ENCODE data around the gene IGLON5. TPM values are rescaled to one million over a fixed set of nuclear protein-coding genes. Genes with fewer than 3 reads are reported as not detected.

IGLON5 gene
- total RNA-seq, 2 donors from 2014 or later, result 0.59 TPM; not detected in 1

DNA sequence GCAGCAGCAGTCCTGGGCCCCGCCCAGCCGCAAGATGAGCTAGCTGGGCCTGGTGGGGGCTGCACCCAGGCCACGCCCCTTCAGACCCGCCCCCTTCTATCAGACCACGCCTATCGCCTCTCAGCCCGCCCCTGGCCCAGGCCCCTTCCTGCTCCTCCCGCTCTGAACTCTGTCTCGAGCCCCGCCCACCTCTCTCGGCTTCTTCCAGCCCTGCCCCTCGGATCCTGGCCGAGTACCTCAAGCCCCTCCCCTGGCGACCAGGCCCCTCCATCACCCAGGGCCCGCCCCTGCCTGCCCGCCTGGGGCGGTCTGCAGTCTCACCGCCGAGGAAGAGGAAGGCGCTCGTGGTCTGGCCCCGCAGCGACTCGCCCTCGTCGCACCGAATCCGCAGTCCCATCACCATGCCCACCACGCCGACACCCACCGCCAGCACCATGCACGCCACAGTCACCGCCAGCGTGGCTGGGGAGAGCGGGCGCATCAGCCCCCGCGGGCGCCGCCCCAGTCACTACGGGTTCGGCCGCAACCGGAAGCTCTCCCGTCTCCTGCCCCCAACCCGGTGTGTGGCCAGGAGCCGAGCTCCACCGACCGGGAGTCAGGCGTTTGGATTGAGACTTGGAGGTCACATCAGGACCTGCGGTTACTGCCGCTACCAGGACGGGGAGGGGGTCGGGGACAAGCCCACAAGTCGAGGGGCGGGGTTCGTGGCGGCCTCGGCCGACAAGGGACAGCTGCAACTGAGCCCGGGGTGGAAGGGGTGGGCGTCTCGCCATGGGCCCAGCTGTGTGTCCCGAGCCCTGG lies 56.3 kb downstream of the IGLON5 start:
- Mint-ChIP-seq H3K9me3 (no peaks in the 10 kb centered on the region), H3K27me3 (no peaks in the 10 kb centered on the region), H3K27ac (peak overlapping the region; percentile 87 to 93), H3K4me1 (ENCODE audit: low read depth in 2 of 2) (peaks cover 59 to 62% of the 10 kb centered on the region in 2 donors), H3K36me3 (peaks cover 17% of the 10 kb centered on the region), H3K4me3 (peak overlapping the region; percentile 100)
- DNase-seq (ENCODE audit: low spot score) (peak; percentile 99), ATAC-seq (peak; percentile 88 to 91)

- no peak for DNase-seq (ENCODE audit: low spot score)
- Mint-ChIP-seq H3K4me1 (ENCODE audit: low read depth in 2 of 2) (peaks cover 60 to 63% of the 10 kb centered on the region in 2 donors), H3K9me3 (no peaks in the 10 kb centered on the region), H3K36me3 (peaks cover 17% of the 10 kb centered on the region), H3K4me3 (peak within 1 kb of the TSS; percentile 100), H3K27ac (peak within 1 kb of the TSS; percentile 87 to 93), H3K27me3 (no peaks in the 10 kb centered on the region)
- no peak for ATAC-seq
These were observed 57.2 kb downstream of the IGLON5 start, which contains the start of gene CLDND2 for GRCh38 chr19:51368366-51369282. CLDND2 (minus strand) TSS chr19:51369003; CDS start chr19:51368577, 426 bp downstream.

DNA sequence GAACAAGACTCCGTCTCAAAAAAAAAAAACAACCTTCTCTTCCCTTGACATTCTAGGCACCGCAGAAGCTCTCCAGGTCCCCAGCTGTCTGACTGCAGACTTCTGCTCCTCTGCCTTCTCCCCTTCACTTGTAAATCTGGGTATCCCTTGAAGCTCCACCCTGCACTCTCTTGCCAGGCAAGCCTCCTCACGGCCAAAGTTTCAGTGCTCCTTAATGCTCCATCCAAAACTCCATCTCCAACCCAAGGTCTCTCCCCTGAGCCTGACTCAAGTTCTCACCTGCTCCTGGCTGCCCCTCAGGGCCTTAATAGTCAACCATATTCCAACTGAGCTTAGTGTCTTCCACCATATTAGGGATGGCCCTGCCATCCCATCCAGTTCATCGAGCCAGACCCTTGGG lies 58.8 kb downstream of the IGLON5 start:
- ATAC-seq (no peak), DNase-seq (ENCODE audit: low spot score) (no peak)
- Mint-ChIP-seq H3K9me3 (no peaks in the 10 kb centered on the region), H3K4me1 (ENCODE audit: low read depth in 2 of 2) (peaks cover 62 to 67% of the 10 kb centered on the region in 2 donors), H3K27me3 (no peaks in the 10 kb centered on the region), H3K27ac (peak overlapping the region; percentile 87 to 93), H3K36me3 (peaks cover 17% of the 10 kb centered on the region), H3K4me3 (peak overlapping the region; percentile 100)

- Mint-ChIP-seq H3K9me3 (no peaks in the 10 kb centered on the region), H3K4me3 (peak overlapping the region; percentile 100), H3K27ac (peak overlapping the region; percentile 87 to 93), H3K4me1 (ENCODE audit: low read depth in 2 of 2) (peaks cover 63 to 67% of the 10 kb centered on the region in 2 donors), H3K27me3 (no peaks in the 10 kb centered on the region), H3K36me3 (peaks cover 17% of the 10 kb centered on the region)
- ATAC-seq (no peak), DNase-seq (ENCODE audit: low spot score) (no peak)
These were observed 59.8 kb downstream of the IGLON5 start for GRCh38 chr19:51371186-51371690.

DNA sequence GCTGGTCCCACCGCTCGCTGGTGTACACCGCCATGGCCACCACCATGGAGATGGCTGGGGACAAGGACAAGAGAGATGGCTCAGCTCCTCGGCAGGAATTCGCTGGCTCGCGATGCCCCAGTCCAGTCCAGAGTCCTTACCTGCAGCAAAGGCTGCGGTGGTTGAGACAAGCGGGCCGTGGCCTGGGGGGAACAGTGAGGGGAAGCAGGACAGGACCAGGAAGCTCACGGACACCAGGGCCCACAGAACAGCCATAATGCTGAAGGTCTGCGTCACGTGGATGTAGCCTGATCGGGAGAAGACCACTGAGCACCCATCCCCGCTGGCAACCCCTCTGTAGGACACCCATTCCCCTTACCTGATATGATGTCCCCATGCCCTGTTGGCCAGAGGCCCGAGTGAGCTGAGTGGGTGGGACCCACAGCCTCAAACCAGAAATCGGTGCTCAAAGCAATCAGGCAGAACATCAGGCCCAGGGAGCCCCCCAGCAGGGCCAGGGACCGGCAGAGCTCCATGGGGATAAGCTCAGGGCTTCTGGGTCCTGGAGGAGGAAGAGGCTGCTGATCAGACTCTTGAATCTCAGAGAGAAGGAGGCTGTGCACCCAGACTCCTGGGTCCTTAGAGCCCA lies 60.7 kb downstream of the IGLON5 start:
- ATAC-seq, result no peak
- Mint-ChIP-seq H3K36me3 (peaks cover 17% of the 10 kb centered on the region), H3K4me3 (peak overlapping the region; percentile 100), H3K4me1 (ENCODE audit: low read depth in 2 of 2) (peaks cover 62 to 67% of the 10 kb centered on the region in 2 donors), H3K27me3 (no peaks in the 10 kb centered on the region), H3K9me3 (no peaks in the 10 kb centered on the region), H3K27ac (peak overlapping the region; percentile 87 to 93)
- no peak for DNase-seq (ENCODE audit: low spot score)

DNA sequence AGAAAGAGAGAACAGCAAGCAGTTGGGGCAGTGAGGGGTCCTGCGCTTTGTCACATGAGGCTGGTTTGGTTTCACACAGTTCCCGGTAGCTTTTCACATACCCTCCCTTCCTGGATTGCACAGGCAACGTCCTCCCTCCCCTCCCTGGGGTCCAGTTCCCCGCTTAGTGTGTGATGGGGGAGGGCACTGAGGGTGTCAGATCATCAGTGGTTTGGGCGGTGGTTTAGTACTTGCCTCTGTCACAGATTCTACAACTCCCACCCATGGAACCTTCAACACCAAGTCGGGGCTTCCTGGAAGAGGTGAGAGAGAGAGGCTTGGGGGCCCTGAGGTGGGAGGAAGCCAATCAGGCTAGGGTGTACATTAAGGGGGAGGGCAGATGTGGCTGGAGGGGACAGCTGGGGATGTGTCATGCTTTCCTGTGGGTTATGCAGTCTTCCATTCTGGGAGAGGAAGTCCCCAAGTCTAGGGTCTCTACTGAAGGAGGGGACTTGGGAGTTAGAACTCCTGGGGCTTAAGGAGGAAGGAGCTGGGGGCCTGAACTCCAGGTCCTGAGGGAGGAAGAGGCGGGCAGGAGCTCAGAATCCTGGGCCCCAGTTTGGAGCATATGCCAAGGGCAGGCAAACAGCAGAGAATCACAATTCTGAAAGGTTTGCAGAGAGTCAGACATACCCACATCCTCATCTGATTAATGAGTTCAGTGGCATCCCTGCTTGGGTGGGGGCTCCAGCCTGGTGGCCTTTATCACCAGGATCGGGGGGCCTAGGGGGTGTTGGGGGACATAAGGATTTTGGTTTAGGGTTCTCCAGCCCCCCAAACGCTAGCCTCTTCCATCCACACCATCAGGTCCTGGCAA lies 61.4 kb downstream of the IGLON5 start, which contains the start of gene NKG7:
NKG7 (minus strand) TSS at position 6 of the 856 bp plus-strand sequence. CDS start 119 bp downstream, outside the sequence.
- ATAC-seq, result peak; percentile 87
- no peaks in the 10 kb centered on the region for H3K27me3 Mint-ChIP-seq
- peak; percentile 97 for DNase-seq (ENCODE audit: low spot score)
- H3K9me3 Mint-ChIP-seq, result no peaks in the 10 kb centered on the region
- peaks cover 55 to 67% of the 10 kb centered on the region in 2 donors for H3K4me1 Mint-ChIP-seq (ENCODE audit: low read depth in 2 of 2)
- H3K36me3 Mint-ChIP-seq, result peaks cover 17% of the 10 kb centered on the region
- H3K4me3 Mint-ChIP-seq, result peak within 1 kb of the TSS; percentile 100
- peak within 1 kb of the TSS; percentile 87 to 93 for H3K27ac Mint-ChIP-seq

DNA sequence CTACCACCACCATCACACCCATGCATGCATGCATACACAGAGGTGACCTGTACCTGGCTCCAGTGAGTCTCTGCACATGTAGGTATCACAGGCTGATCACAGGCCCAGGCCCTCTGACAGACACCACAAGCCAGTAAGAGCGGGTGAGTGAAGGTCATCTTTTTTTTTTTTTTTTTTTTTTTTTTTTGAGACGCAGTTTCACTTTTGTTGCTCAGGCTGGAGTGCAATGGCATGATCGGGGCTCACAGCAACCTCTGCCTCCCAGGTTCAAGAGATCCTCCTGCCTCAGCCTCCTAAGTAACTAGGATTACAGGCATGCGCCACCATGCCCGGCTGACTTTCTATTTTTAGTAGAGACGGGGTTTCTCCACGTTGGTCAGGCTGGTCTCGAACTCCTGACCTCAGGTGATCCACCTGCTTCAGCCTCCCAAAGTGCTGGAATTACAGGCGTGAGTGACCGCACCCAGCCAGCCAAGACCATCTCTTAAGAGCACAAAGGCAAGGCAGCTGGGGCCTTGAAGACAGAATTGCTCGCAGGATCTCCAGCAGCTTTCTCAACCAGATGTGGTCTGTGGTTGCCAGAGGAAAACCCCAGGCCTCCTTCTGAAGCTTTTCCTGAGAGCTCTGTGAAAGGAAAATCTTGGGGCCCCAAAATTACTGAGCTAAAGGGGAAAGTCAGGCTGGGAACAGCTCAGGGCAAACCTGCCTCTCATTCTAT lies 64.2 kb downstream of the IGLON5 start:
- Mint-ChIP-seq H3K36me3 (peaks cover 8% of the 10 kb centered on the region), H3K9me3 (no peaks in the 10 kb centered on the region), H3K27ac (peak overlapping the region; percentile 87 to 93), H3K4me1 (ENCODE audit: low read depth in 2 of 2) (peaks cover 59 to 66% of the 10 kb centered on the region in 2 donors), H3K4me3 (peak overlapping the region; percentile 100), H3K27me3 (no peaks in the 10 kb centered on the region)
- peak; percentile 13 to 43 for ATAC-seq
- peak; percentile 91 for DNase-seq (ENCODE audit: low spot score)

DNA sequence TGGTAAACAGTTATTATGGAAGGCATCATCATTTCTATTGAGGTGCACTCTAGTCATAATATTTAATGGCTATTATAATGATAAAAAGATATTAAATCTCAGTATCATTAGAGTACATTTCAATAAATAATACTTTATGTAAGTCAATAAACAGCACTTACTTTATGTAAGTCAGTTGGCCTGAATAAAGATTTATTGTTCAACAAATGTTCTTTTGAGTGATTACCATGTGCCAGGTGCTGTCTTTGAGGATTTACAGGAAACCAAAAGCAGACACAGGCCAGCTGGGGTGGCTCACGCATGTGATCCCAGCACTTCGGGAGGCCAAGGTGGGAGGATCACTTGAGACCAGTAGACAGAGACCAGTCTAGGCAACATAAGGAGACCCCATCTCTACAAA lies 66.0 kb downstream of the IGLON5 start:
- Mint-ChIP-seq H3K4me1 (ENCODE audit: low read depth in 2 of 2) (peaks cover 62 to 65% of the 10 kb centered on the region in 2 donors), H3K27ac (no peak overlapping the region), H3K27me3 (no peaks in the 10 kb centered on the region), H3K4me3 (no peak overlapping the region), H3K36me3 (no peaks in the 10 kb centered on the region), H3K9me3 (no peaks in the 10 kb centered on the region)
- no peak for ATAC-seq
- DNase-seq (ENCODE audit: low spot score), result no peak

DNA sequence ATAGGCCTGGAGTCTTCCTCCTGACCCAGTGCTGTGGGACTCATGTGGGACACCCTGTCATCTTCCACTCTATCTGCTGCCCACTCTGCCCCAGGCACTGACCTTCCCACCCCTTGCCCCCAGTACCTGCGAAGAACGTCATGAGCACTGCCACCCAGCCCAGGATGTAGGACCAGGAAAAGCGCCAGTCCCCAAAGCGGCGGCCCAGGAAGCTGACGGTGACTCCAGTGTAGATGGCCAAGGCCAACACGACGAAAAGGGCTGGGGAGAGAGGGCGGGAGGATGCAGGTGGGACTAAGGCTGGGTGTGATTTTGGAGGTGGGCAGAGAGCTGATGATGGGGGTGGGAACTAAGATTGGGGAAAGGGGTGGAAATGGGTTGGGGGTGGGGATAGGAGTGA lies 68.9 kb downstream of the IGLON5 start:
- Mint-ChIP-seq H3K4me3 (peak overlapping the region; percentile 55), H3K36me3 (no peaks in the 10 kb centered on the region), H3K27me3 (no peaks in the 10 kb centered on the region), H3K9me3 (no peaks in the 10 kb centered on the region), H3K27ac (peak overlapping the region; percentile 64 to 69), H3K4me1 (ENCODE audit: low read depth in 2 of 2) (peaks cover 38 to 45% of the 10 kb centered on the region in 2 donors)
- no peak for ATAC-seq
- no peak for DNase-seq (ENCODE audit: low spot score)

Measured in natural killer cell treated with Interleukin-12 subunit alpha and Interleukin-12 subunit beta and Interleukin-15 and Interleukin-18, amount 100 ng/mL, for 72 hours (primary cell).